Ectodermal cell (in vitro differentiated cells): ENCODE results near the gene MANSC4.

ENCODE experiments used
- H3K27ac ChIP-seq: 2 replicates; pipeline ENCODE4 v1.7.0; 2013; ENCODE audit warnings: mild to moderate bottlenecking, low read depth, low read length; ENCODE audit not compliant: insufficient read depth, poor library complexity, severe bottlenecking
- H3K27me3 ChIP-seq: 2 replicates; pipeline ENCODE4 v1.7.0; 2013; ENCODE audit warnings: mild to moderate bottlenecking, low read length; ENCODE audit not compliant: insufficient read depth, control insufficient read depth, poor library complexity, severe bottlenecking
- H3K36me3 ChIP-seq: one replicate; pipeline ENCODE4 v1.7.0; 2013; ENCODE audit warnings: low read length; ENCODE audit not compliant: control insufficient read depth, insufficient read depth
- H3K4me1 ChIP-seq: one replicate; pipeline ENCODE4 v1.7.0; 2013; ENCODE audit warnings: low read length; ENCODE audit not compliant: control insufficient read depth, insufficient read depth
- H3K4me3 ChIP-seq: 2 replicates; pipeline ENCODE4 v1.7.0; 2013; ENCODE audit warnings: low read depth, low read length, control low read depth; ENCODE audit not compliant: insufficient read depth
- H3K9me3 ChIP-seq: 2 replicates; pipeline ENCODE4 v1.7.0; 2013; ENCODE audit warnings: mild to moderate bottlenecking, low read length, moderate library complexity; ENCODE audit not compliant: control insufficient read depth
- WGBS, 2 experiments: methylation state at CpG; one replicate each; pipeline ENCODE4 v1.1.7; 2013; ENCODE audit warnings: missing lambda C conversion rate in 2 of 2; 5-methylcytosine and 5-hydroxymethylcytosine counted together

The MANSC4 gene

GRCh38 chr12:27817766-27818165 lies 37.7 kb upstream of the MANSC4 start:
- H3K9me3 ChIP-seq = no peaks in the 10 kb centered on the region
- no peaks in the 10 kb centered on the region for H3K4me1 ChIP-seq
- no peak overlapping the region for H3K4me3 ChIP-seq
- H3K27ac ChIP-seq = no peak overlapping the region
- H3K27me3 ChIP-seq = no peaks in the 10 kb centered on the region
- H3K36me3 ChIP-seq = no peaks in the 10 kb centered on the region
- 96 to 98% methylated on average over 4 of the region's 4 CpGs for WGBS, 2 experiments

- no peak overlapping the region for H3K27ac ChIP-seq
- no peaks in the 10 kb centered on the region for H3K4me1 ChIP-seq
- H3K27me3 ChIP-seq = no peaks in the 10 kb centered on the region
- no peaks in the 10 kb centered on the region for H3K36me3 ChIP-seq
- H3K9me3 ChIP-seq = no peaks in the 10 kb centered on the region
- no peak overlapping the region for H3K4me3 ChIP-seq
- 67 to 75% methylated on average over 3 of the region's 3 CpGs for WGBS, 2 experiments
Observed at GRCh38 chr12:27814851-27815591, 35.0 kb upstream of the MANSC4 start.

GRCh38 chr12:27814411-27814810 lies 34.4 kb upstream of the MANSC4 start:
- no peak overlapping the region for H3K27ac ChIP-seq
- H3K36me3 ChIP-seq = no peaks in the 10 kb centered on the region
- WGBS, 2 experiments = 93 to 100% methylated on average over 2 of the region's 2 CpGs
- H3K27me3 ChIP-seq = no peaks in the 10 kb centered on the region
- no peaks in the 10 kb centered on the region for H3K9me3 ChIP-seq
- no peak overlapping the region for H3K4me3 ChIP-seq
- H3K4me1 ChIP-seq = no peaks in the 10 kb centered on the region

DNA sequence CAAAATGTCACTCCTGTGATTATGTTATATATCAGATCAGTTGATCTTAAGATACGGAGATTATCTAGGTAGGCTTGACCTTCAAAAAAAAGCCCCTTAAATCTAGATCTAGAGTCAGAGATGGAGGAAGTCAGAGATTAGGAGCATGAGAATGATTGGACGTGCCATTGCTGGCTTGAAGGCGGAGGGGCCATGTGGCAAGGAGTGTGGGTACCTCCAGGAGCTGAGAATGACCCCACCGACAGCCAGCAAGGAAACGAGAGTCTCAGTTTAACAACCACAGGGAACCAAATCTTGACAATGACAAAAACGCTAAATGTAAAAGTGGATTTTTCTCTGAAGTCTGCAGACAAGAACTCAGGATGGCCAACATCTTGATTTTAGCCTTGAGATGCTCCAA lies 32.5 kb upstream of the MANSC4 start:
- Histone ChIP-seq H3K4me3 (no peak overlapping the region), H3K36me3 (no peaks in the 10 kb centered on the region), H3K4me1 (no peaks in the 10 kb centered on the region), H3K27ac (no peak overlapping the region), H3K27me3 (no peaks in the 10 kb centered on the region), H3K9me3 (no peaks in the 10 kb centered on the region)
- WGBS, 2 experiments = 80 to 82% methylated on average over 6 of the region's 6 CpGs

- 85 to 88% methylated on average over 4 of the region's 4 CpGs for WGBS, 2 experiments
- Histone ChIP-seq H3K27ac (no peak overlapping the region), H3K27me3 (no peaks in the 10 kb centered on the region), H3K9me3 (no peaks in the 10 kb centered on the region), H3K4me1 (no peaks in the 10 kb centered on the region), H3K4me3 (no peak overlapping the region), H3K36me3 (no peaks in the 10 kb centered on the region)
Observed at GRCh38 chr12:27810756-27811155, 30.7 kb upstream of the MANSC4 start.

- no peak overlapping the region for H3K27ac ChIP-seq
- H3K36me3 ChIP-seq = no peaks in the 10 kb centered on the region
- H3K27me3 ChIP-seq = no peaks in the 10 kb centered on the region
- no peaks in the 10 kb centered on the region for H3K9me3 ChIP-seq
- H3K4me3 ChIP-seq = no peak overlapping the region
- 94 to 96% methylated on average over 6 of the region's 6 CpGs for WGBS, 2 experiments
- H3K4me1 ChIP-seq = no peaks in the 10 kb centered on the region
Observed at GRCh38 chr12:27808841-27809240, 28.8 kb upstream of the MANSC4 start.

GRCh38 chr12:27807063-27807703 lies 27.1 kb upstream of the MANSC4 start:
- H3K9me3 ChIP-seq = no peaks in the 10 kb centered on the region
- H3K27ac ChIP-seq = no peak overlapping the region
- 78 to 79% methylated on average over 8 of the region's 8 CpGs for WGBS, 2 experiments
- no peaks in the 10 kb centered on the region for H3K4me1 ChIP-seq
- no peaks in the 10 kb centered on the region for H3K27me3 ChIP-seq
- H3K36me3 ChIP-seq = no peaks in the 10 kb centered on the region
- H3K4me3 ChIP-seq = no peak overlapping the region

GRCh38 chr12:27806259-27806658 lies 26.2 kb upstream of the MANSC4 start:
- WGBS, 2 experiments = 94 to 96% methylated on average over 4 of the region's 4 CpGs

GRCh38 chr12:27805238-27805637 lies 25.2 kb upstream of the MANSC4 start:
- H3K36me3 ChIP-seq = no peaks in the 10 kb centered on the region
- no peaks in the 10 kb centered on the region for H3K4me1 ChIP-seq
- no peak overlapping the region for H3K4me3 ChIP-seq
- 88 to 100% methylated on average over 1 of the region's 1 CpG for WGBS, 2 experiments
- no peaks in the 10 kb centered on the region for H3K27me3 ChIP-seq
- no peak overlapping the region for H3K27ac ChIP-seq
- no peaks in the 10 kb centered on the region for H3K9me3 ChIP-seq

More at GRCh38 chr12:27806259-27806658, 26.2 kb upstream of the MANSC4 start:
- no peaks in the 10 kb centered on the region for H3K4me1 ChIP-seq
- no peaks in the 10 kb centered on the region for H3K27me3 ChIP-seq
- no peak overlapping the region for H3K27ac ChIP-seq
- H3K4me3 ChIP-seq = no peak overlapping the region
- H3K9me3 ChIP-seq = no peaks in the 10 kb centered on the region
- no peaks in the 10 kb centered on the region for H3K36me3 ChIP-seq

DNA sequence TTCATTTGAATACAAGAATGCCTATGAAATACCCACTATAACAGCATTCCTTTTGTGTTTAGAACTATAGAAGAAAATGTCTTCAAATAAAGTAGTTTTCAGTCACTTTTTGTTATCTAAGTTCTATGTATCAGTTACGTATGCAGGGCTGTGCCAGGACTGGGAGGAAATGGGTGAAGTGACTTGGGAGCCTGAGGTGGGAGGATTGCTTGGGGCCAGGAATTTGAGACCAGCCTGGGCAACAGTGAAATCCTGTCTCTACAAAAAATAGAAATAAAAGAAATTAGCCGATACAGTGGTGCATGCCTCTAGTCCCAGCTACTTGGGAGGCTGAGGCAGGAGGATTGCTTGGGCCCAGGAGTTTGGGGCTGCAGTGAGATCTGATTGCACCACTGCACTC lies 22.9 kb upstream of the MANSC4 start:
- Histone ChIP-seq H3K36me3 (peaks cover 2% of the 10 kb centered on the region), H3K27me3 (no peaks in the 10 kb centered on the region), H3K9me3 (no peaks in the 10 kb centered on the region), H3K27ac (no peak overlapping the region), H3K4me3 (no peak overlapping the region), H3K4me1 (no peaks in the 10 kb centered on the region)
- WGBS, 2 experiments = 92 to 94% methylated on average over 2 of the region's 2 CpGs
